CD4-positive, alpha-beta T cell (primary cell): ENCODE measurements around the gene AGPAT3. TPM values are rescaled to one million over a fixed set of nuclear protein-coding genes. Genes with fewer than 3 reads are reported as not detected.

ENCODE experiments used
- ATAC-seq: fragments of 200-7000 bp; cut with Tn5 transposase; one replicate; pipeline ENCODE4 v1.10.0; 2022; ENCODE audit warnings: mild to moderate bottlenecking; ENCODE audit not compliant: poor library complexity
- CTCF ChIA-PET: fragments of 350-600 bp; sonication (Branson Sonifier 250); formaldehyde crosslinking; loops from one replicate; lab custom pipeline; 2021; ENCODE audit warnings: antibody characterized with exemption, inconsistent platforms; lab: Charles Lee
- POLR2A ChIA-PET: fragments of 350-600 bp; sonication (Branson Sonifier 250); formaldehyde crosslinking; loops from one replicate; lab custom pipeline; 2021; ENCODE audit warnings: antibody characterized with exemption, inconsistent platforms; lab: Charles Lee
- DNase-seq, 14 experiments: peaks; one replicate each; pipeline ENCODE4 v3.0.0-alpha.2; 2013 to 2020; ENCODE audit warnings: mixed read lengths in 2 of 14
- H3K27ac ChIP-seq, 2 donors: one replicate each; pipeline versions ENCODE4 v1.5.1 to v1.7.0; 2013; ENCODE audit warnings: low read length in 2 of 2, low read depth in 1 of 2, mild to moderate bottlenecking in 1 of 2
- H3K27me3 ChIP-seq, 2 experiments: 1 replicate in 1 of 2; 2 replicates in 1 of 2; pipeline versions ENCODE4 v1.6.1 to v1.7.0; 2013; ENCODE audit warnings: low read length in 2 of 2, control low read depth in 1 of 2, mild to moderate bottlenecking in 1 of 2, moderate library complexity in 1 of 2; ENCODE audit not compliant: insufficient read depth in 2 of 2, control insufficient read depth in 1 of 2
- H3K36me3 ChIP-seq: one replicate; pipeline ENCODE4 v1.6.1; 2013; ENCODE audit warnings: low read length, control low read depth; ENCODE audit not compliant: insufficient read depth
- H3K4me1 ChIP-seq: one replicate; pipeline ENCODE4 v1.6.1; 2013; ENCODE audit warnings: low read length, control low read depth; ENCODE audit not compliant: insufficient read depth
- H3K4me3 ChIP-seq: one replicate; pipeline ENCODE4 v1.5.1; 2013; ENCODE audit warnings: mild to moderate bottlenecking, low read length, moderate library complexity
- H3K9me3 ChIP-seq, 2 experiments: 1 replicate in 1 of 2; 2 replicates in 1 of 2; pipeline versions ENCODE4 v1.6.1 to v1.7.0; 2013; ENCODE audit warnings: low read length in 2 of 2, mild to moderate bottlenecking in 2 of 2, control low read depth in 1 of 2, moderate library complexity in 1 of 2; ENCODE audit not compliant: control insufficient read depth in 1 of 2, insufficient read depth in 1 of 2
- H3K27ac Mint-ChIP-seq: one replicate; pipeline ENCODE4 v1.8.0; 2020; ENCODE audit warnings: mixed read lengths
- H3K27me3 Mint-ChIP-seq: one replicate; pipeline ENCODE4 v1.8.0; 2021; ENCODE audit warnings: mixed read lengths
- H3K36me3 Mint-ChIP-seq: one replicate; pipeline ENCODE4 v1.8.0; 2021; ENCODE audit warnings: low read depth, mixed read lengths
- H3K4me1 Mint-ChIP-seq: one replicate; pipeline ENCODE4 v1.8.0; 2021; ENCODE audit warnings: low read depth, mixed read lengths
- H3K4me3 Mint-ChIP-seq: one replicate; pipeline ENCODE4 v1.8.0; 2020; ENCODE audit warnings: mild to moderate bottlenecking, mixed read lengths
- H3K9me3 Mint-ChIP-seq: one replicate; pipeline ENCODE4 v1.8.0; 2020; ENCODE audit warnings: mixed read lengths
- intact Hi-C, 2 experiments: fragments of 100-400 bp; cut with DNase I in 1 of 2; cut with micrococcal nuclease in 1 of 2; formaldehyde crosslinking; loops; one replicate each; pipeline versions ENCODE4 v1.15.1 to v1.9.0; 2023 to 2025; cut with DNase I, micrococcal nuclease
- total RNA-seq, 174 experiments: library from RNA in 2 of 174; stranded (reverse) in 2 of 174; gene quantifications; one replicate each; pipeline ENCODE4 v1.2.3 and lab custom pipeline; 2021 to 2026
- TF ChIP-seq, protein P1 (sequence below): fragments of 200-600 bp; IDR thresholded peaks from one replicate; pipeline ENCODE4 v1.8.0; 2022; ENCODE audit warnings: antibody characterized with exemption, mild to moderate bottlenecking

The AGPAT3 gene
- total RNA-seq, 2 experiments from 2014 or later = 40.8 to 43.4 TPM

DNA sequence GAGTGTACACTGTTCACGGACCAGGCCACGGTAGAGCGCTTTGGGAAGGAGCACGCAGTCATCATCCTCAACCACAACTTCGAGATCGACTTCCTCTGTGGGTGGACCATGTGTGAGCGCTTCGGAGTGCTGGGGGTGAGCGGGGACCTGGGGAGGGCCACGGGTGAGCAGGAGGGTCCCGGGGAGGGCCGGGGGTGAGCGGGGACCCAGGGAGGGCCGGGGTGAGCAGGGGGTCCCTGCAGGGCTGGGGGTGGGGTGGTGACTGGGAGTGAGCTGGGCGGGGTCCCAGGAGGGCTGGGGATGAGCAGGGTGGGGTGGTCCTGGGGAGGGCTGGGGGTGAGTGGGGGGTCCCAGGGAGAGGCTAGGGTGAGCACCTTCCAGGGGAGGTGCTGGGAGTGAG is 103.0 kb downstream of the AGPAT3 start:
- Mint-ChIP-seq H3K4me1 (no peaks in the 10 kb centered on the region), H3K9me3 (no peaks in the 10 kb centered on the region), H3K27me3 (no peaks in the 10 kb centered on the region), H3K36me3 (peaks cover 61% of the 10 kb centered on the region), H3K4me3 (no peak overlapping the region), H3K27ac (no peak overlapping the region)
- no peak for ATAC-seq
- ChIA-PET CTCF (no interaction called here), POLR2A (no interaction called here)
- TF ChIP-seq, protein P1, sequence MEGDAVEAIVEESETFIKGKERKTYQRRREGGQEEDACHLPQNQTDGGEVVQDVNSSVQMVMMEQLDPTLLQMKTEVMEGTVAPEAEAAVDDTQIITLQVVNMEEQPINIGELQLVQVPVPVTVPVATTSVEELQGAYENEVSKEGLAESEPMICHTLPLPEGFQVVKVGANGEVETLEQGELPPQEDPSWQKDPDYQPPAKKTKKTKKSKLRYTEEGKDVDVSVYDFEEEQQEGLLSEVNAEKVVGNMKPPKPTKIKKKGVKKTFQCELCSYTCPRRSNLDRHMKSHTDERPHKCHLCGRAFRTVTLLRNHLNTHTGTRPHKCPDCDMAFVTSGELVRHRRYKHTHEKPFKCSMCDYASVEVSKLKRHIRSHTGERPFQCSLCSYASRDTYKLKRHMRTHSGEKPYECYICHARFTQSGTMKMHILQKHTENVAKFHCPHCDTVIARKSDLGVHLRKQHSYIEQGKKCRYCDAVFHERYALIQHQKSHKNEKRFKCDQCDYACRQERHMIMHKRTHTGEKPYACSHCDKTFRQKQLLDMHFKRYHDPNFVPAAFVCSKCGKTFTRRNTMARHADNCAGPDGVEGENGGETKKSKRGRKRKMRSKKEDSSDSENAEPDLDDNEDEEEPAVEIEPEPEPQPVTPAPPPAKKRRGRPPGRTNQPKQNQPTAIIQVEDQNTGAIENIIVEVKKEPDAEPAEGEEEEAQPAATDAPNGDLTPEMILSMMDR = no peak
- H3K9me3 ChIP-seq = no peaks in the 10 kb centered on the region
- intact Hi-C loops = loop anchor here in 1 of 2 experiments (10.0 kb wide), 1 partner anchor 243 kb away; no protein-coding TSS in a partner anchor
- no peak overlapping the region for H3K4me3 ChIP-seq
- H3K4me1 ChIP-seq = no peaks in the 10 kb centered on the region
- no peaks in the 10 kb centered on the region for H3K27me3 ChIP-seq
- H3K27ac ChIP-seq = no peak overlapping the region
- DNase-seq = no peak
- H3K36me3 ChIP-seq = peaks cover 64% of the 10 kb centered on the region

DNA sequence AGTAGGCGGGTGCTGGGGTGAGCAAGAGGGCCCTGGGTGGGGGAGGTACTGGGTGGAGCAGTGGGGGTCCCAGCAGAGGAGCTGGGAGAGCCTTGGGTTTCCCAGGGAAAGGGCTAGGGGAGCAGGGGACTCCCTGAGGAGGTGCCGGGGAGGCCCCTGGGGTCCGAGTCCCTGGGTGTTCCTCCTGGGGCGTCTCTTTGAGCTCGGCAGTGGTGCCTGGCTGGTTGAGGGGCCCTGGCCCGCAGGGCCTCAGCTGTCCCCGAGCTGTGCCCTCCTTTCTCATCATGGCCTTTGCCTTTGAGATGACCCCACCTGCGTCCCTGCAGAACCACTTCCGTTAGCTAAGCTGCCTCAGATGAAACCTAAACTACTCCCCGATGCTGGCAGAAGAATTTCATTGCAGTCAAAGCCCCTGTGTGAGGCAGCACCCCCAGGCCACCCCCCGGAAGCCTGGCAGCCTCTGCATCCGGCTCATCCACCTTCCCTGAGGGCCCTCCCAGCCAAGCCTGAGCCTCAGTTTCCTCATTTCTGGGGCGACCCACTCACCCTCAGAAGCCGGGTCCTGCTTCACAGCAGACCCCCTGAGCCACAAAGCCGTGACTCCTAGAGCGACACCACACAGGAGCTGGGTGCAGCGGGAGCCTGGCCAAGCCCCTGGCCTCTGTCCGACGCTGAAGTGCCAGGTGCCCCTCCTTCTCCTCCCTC is 103.5 kb downstream of the AGPAT3 start:
- peaks cover 61% of the 10 kb centered on the region for H3K36me3 Mint-ChIP-seq
- H3K4me1 ChIP-seq = no peaks in the 10 kb centered on the region
- H3K4me1 Mint-ChIP-seq = no peaks in the 10 kb centered on the region
- TF ChIP-seq, protein P1 = no peak
- H3K4me3 ChIP-seq = no peak overlapping the region
- H3K36me3 ChIP-seq = peaks cover 66% of the 10 kb centered on the region
- DNase-seq (no peak), ATAC-seq (no peak)
- H3K27me3 Mint-ChIP-seq = no peaks in the 10 kb centered on the region
- no peaks in the 10 kb centered on the region for H3K9me3 Mint-ChIP-seq
- H3K9me3 ChIP-seq = no peaks in the 10 kb centered on the region
- intact Hi-C loops = loop anchor here in 1 of 2 experiments (10.0 kb wide), 1 partner anchor 244 kb away; no protein-coding TSS in a partner anchor
- H3K4me3 Mint-ChIP-seq = no peak overlapping the region
- POLR2A ChIA-PET = no interaction called here
- CTCF ChIA-PET = no interaction called here
- no peak overlapping the region for H3K27ac Mint-ChIP-seq
- no peaks in the 10 kb centered on the region for H3K27me3 ChIP-seq
- H3K27ac ChIP-seq = no peak overlapping the region

DNA sequence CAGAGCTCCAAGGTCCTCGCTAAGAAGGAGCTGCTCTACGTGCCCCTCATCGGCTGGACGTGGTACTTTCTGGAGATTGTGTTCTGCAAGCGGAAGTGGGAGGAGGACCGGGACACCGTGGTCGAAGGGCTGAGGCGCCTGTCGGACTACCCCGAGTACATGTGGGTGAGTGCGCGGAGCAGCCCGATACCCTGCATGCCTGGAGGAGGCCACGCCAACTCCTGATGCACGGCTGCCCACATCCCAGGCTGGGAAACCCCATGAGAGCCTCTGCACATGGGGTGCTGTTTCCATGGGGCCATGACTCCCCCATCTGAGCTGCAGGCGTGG is 104.1 kb downstream of the AGPAT3 start:
- Histone ChIP-seq H3K36me3 (peaks cover 66% of the 10 kb centered on the region), H3K9me3 (no peaks in the 10 kb centered on the region), H3K27ac (no peak overlapping the region), H3K4me1 (no peaks in the 10 kb centered on the region), H3K4me3 (no peak overlapping the region), H3K27me3 (no peaks in the 10 kb centered on the region)
- TF ChIP-seq, protein P1 = no peak
- no peak for DNase-seq
- Mint-ChIP-seq H3K27ac (no peak overlapping the region), H3K4me3 (no peak overlapping the region), H3K27me3 (no peaks in the 10 kb centered on the region), H3K9me3 (no peaks in the 10 kb centered on the region), H3K36me3 (peaks cover 61% of the 10 kb centered on the region), H3K4me1 (no peaks in the 10 kb centered on the region)
- ChIA-PET CTCF (no interaction called here), POLR2A (no interaction called here)
- ATAC-seq = no peak
- intact Hi-C loops = loop anchor here in 1 of 2 experiments (10.0 kb wide), 1 partner anchor 244 kb away; no protein-coding TSS in a partner anchor
